Dermis microvascular lymphatic vessel endothelial cell (primary cell): ENCODE results near the gene CAPN9. TPM values are rescaled to one million over a fixed set of nuclear protein-coding genes. Genes with fewer than 3 reads are reported as not detected.
"Not testable (repeated sequence)": the region's sequence is repeated elsewhere in the genome, so short reads cannot be mapped to it uniquely, and the experiment has no call there.

Experiments
- DNase-seq, 2 donors: peaks; one replicate each; pipeline versions ENCODE4 v3.0.0 to v3.0.0-alpha.2; 2010; ENCODE audit warnings: low read depth in 2 of 2
- total RNA-seq: library from RNA; depleted of rRNA; stranded (reverse); fragments of >200 nt; gene quantifications from 2 replicates; pipeline ENCODE4 v1.2.1, GENCODE V29; 2014

Gene CAPN9
- total RNA-seq, 1 donor from 2014 or later, result not detected

GRCh38 chr1:230747890-230748800 lies 957 bp downstream of the CAPN9 start:
- DNase-seq, result no peak

GRCh38 chr1:230749150-230749549 lies 2.0 kb downstream of the CAPN9 start:
- no peak for DNase-seq

- DNase-seq, result no peak
Observed at GRCh38 chr1:230749635-230750034, 2.4 kb downstream of the CAPN9 start.

- DNase-seq, result no peak
Observed at GRCh38 chr1:230750576-230750975, 3.4 kb downstream of the CAPN9 start.

- DNase-seq, result no peak
Observed at GRCh38 chr1:230750986-230751625, 3.9 kb downstream of the CAPN9 start.

- no peak for DNase-seq
Observed at GRCh38 chr1:230752407-230752806, 5.2 kb downstream of the CAPN9 start.

- no peak for DNase-seq
Observed at GRCh38 chr1:230753191-230753585, 6.0 kb downstream of the CAPN9 start.

- DNase-seq, result peak; percentile 18 to 33
Observed at GRCh38 chr1:230753586-230754251, 6.5 kb downstream of the CAPN9 start.

- no peak for DNase-seq
Observed at GRCh38 chr1:230754796-230755195, 7.6 kb downstream of the CAPN9 start.

- DNase-seq, result no peak
Observed at GRCh38 chr1:230757856-230758708, 10.9 kb downstream of the CAPN9 start.

- DNase-seq, result no peak
Observed at GRCh38 chr1:230758709-230759368, 11.7 kb downstream of the CAPN9 start.

GRCh38 chr1:230759369-230760065 lies 12.3 kb downstream of the CAPN9 start:
- DNase-seq, result no peak

- no peak for DNase-seq
Observed at GRCh38 chr1:230760360-230760827, 13.2 kb downstream of the CAPN9 start.

- no peak for DNase-seq
Observed at GRCh38 chr1:230761443-230762167, 14.4 kb downstream of the CAPN9 start.

- DNase-seq, result no peak
Observed at GRCh38 chr1:230763927-230764591, 16.9 kb downstream of the CAPN9 start.

- no peak for DNase-seq
Observed at GRCh38 chr1:230766318-230766717, 19.1 kb downstream of the CAPN9 start.

- DNase-seq, result not testable (repeated sequence)
Observed at GRCh38 chr1:230767859-230768612, 20.8 kb downstream of the CAPN9 start.
